NCI-H1436 (cell line): Measurements from ENCODE around the gene ZNF385C.
A peak's percentile ranks its signal among the peaks of the same experiment; 100 is the strongest.

Experiments used
- DNase-seq: peaks from one replicate; lab custom pipeline; 2025; lab: John Stamatoyannopoulos, UW

Gene ZNF385C

GRCh38 chr17:41988418-41988817 is 109.9 kb downstream of the ZNF385C start:
- no peak for DNase-seq

- DNase-seq: peak; percentile 56
These were observed 110.6 kb downstream of the ZNF385C start for GRCh38 chr17:41987642-41988041.

- no peak for DNase-seq
These were observed 111.6 kb downstream of the ZNF385C start for GRCh38 chr17:41986634-41987033.

- DNase-seq: no peak
These were observed 112.4 kb downstream of the ZNF385C start for GRCh38 chr17:41985919-41986318.

- DNase-seq: no peak
These were observed 113.8 kb downstream of the ZNF385C start for GRCh38 chr17:41984454-41984853.

- no peak for DNase-seq
These were observed 116.1 kb downstream of the ZNF385C start for GRCh38 chr17:41982026-41982760.

- DNase-seq: no peak
These were observed 120.3 kb downstream of the ZNF385C start for GRCh38 chr17:41977991-41978390.

GRCh38 chr17:41976142-41976768 is 122.0 kb downstream of the ZNF385C start:
- no peak for DNase-seq
